Left lung (tissue), 10 donors: ENCODE measurements around the gene MFSD6. TPM values are rescaled to one million over a fixed set of nuclear protein-coding genes. Genes with fewer than 3 reads are reported as not detected.
"Not testable (repeated sequence)": the region's sequence is repeated elsewhere in the genome, so short reads cannot be mapped to it uniquely, and the experiment has no call there.

ENCODE experiments used
- ATAC-seq: fragments of 200-7000 bp; cut with Tn5 transposase; one replicate; pipeline ENCODE4 v1.9.1; 2020; ENCODE audit warnings: moderate library complexity
- DNase-seq, 4 donors: peaks; one replicate each; pipeline ENCODE4 v3.0.0-alpha.2; 2013 to 2020
- H3K27ac ChIP-seq, 2 donors: fragments of 200-600 bp; sonication (generic) in 1 of 2; one replicate each; pipeline versions ENCODE4 v1.5.0 to v1.8.0; 2020 to 2021
- H3K27me3 ChIP-seq, 2 donors: fragments of 200-600 bp; sonication (generic) in 1 of 2; one replicate each; pipeline versions ENCODE4 v1.5.0 to v1.8.0; 2020 to 2021
- H3K36me3 ChIP-seq, 2 donors: fragments of 200-600 bp; sonication (generic) in 1 of 2; one replicate each; pipeline versions ENCODE4 v1.5.0 to v1.8.0; 2020 to 2021
- H3K4me1 ChIP-seq, 2 donors: fragments of 200-600 bp; one replicate each; pipeline ENCODE4 v1.8.0; 2021
- H3K4me3 ChIP-seq, 2 donors: fragments of 200-600 bp; sonication (generic) in 1 of 2; one replicate each; pipeline versions ENCODE4 v1.5.0 to v1.8.0; 2020 to 2021; ENCODE audit warnings: mild to moderate bottlenecking in 1 of 2
- H3K9me3 ChIP-seq, 2 donors: fragments of 200-600 bp; sonication (generic) in 1 of 2; one replicate each; pipeline versions ENCODE4 v1.5.0 to v1.8.0; 2020 to 2021
- intact Hi-C, 2 donors: fragments of 100-400 bp; cut with DNase I; formaldehyde crosslinking; loops; one replicate each; pipeline versions ENCODE4 v1.11.2 to v1.14.2; 2022
- polyA plus RNA-seq, 6 donors: library from polyadenylated mRNA; unstranded; fragments of 120-200 nt; gene quantifications; one replicate each; pipeline ENCODE4 v1.2.1, GENCODE V29; 2013; ENCODE audit not compliant: insufficient read length in 6 of 6
- total RNA-seq, 2 donors: library from RNA; stranded (reverse); fragmentation: NEBNext Ultra II Directional; extraction: Animal tissue kit (Norgen Biotek cat#: 25700); gene quantifications; one replicate each; pipeline ENCODE4 v1.2.1, GENCODE V29; 2021
- TF ChIP-seq, protein P1 (sequence below), 2 donors: fragments of 200-600 bp; sonication (generic) in 1 of 2; IDR thresholded peaks; one replicate each; pipeline versions ENCODE4 v1.5.0 to v1.8.0; 2021; ENCODE audit warnings: antibody characterized with exemption in 2 of 2
- donor health status: DM: no; HTN: yes; CAD: no.
- donor health status: DM: no; HTN: no; CAD: no.

Gene MFSD6
- total and polyA plus RNA-seq, 8 donors = 21.5 to 46.6 (median 24.8) TPM

DNA sequence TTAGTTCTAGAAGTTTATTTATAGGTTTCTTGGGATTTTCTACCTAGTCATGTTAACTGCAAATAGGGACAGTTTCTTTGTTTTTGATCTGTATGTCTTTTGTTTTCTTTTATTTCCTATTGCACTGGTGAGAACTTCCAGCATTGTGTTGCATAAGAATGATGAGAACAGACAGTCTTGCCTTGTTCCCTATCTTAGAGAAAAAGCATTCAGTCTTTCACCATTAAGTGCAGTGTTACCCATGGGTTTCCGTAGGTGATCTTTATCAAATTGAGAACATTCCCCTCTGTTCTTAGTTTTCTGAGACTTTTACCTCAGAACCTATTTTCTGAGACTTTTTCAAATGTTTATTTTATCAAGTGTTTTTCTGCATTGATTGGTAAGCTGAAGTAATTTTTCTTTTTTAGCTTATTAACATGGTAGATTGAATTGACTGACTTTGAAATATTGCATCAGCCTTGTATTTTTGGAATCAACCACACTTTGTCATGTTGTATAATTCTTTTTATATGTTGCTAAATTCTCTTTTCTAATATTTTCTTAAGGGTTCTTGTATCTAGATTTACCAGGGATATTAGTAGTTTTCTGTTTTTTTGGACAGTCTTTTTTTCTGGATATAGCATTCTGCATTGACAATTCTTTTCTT is 17.2 kb downstream of the MFSD6 start:
- Histone ChIP-seq H3K36me3 (no peaks in the 10 kb centered on the region), H3K4me1 (peaks cover 0 to 16% of the 10 kb centered on the region in 2 donors), H3K4me3 (no peak overlapping the region), H3K9me3 (no peaks in the 10 kb centered on the region), H3K27ac (no peak overlapping the region), H3K27me3 (no peaks in the 10 kb centered on the region)
- intact Hi-C loops = no loop called here
- TF ChIP-seq, protein P1, sequence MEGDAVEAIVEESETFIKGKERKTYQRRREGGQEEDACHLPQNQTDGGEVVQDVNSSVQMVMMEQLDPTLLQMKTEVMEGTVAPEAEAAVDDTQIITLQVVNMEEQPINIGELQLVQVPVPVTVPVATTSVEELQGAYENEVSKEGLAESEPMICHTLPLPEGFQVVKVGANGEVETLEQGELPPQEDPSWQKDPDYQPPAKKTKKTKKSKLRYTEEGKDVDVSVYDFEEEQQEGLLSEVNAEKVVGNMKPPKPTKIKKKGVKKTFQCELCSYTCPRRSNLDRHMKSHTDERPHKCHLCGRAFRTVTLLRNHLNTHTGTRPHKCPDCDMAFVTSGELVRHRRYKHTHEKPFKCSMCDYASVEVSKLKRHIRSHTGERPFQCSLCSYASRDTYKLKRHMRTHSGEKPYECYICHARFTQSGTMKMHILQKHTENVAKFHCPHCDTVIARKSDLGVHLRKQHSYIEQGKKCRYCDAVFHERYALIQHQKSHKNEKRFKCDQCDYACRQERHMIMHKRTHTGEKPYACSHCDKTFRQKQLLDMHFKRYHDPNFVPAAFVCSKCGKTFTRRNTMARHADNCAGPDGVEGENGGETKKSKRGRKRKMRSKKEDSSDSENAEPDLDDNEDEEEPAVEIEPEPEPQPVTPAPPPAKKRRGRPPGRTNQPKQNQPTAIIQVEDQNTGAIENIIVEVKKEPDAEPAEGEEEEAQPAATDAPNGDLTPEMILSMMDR (IDR thresholded peaks at IDR 0.05) = no peak
- DNase-seq (no peak), ATAC-seq (no peak)

DNA sequence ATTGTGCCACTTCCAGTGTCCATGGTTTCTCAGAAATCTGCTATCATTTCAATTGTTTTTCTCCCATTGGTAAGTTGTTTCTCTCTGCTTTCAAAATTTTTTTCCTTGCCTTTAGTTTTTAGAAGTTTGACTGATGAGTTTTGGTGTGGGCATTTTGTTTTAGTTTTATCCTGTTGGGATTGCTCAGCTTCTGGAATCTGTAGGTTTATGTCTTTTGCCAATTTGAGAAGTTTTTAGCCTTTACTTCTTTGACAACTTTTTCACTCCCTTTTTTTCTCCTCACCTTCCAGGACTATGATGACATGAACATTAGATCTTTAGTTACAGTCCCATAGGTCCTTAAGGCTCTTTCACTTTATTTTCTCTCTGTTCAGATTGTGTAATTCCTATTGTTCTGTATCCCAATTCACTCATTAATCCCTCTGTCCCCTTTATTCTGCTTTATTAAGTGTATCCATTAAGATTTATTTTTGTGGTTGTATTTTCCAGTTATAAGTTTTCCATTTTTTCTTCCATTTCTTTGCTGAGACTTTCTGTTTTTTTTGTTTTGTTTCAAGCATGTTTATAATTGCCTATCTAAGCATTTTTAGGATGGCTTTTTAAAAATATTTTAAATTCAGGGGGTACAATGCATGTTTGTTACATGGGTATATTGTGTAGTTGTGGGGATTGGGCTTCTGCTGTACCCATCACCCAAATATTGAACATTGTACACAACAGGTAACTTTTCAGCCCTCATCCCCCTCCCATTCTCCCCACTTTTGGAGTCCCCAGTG is 17.9 kb downstream of the MFSD6 start:
- ATAC-seq (no peak), DNase-seq (no peak)
- H3K27ac ChIP-seq = no peak overlapping the region
- H3K4me3 ChIP-seq = no peak overlapping the region
- H3K4me1 ChIP-seq = peaks cover 0 to 10% of the 10 kb centered on the region in 2 donors
- no peaks in the 10 kb centered on the region for H3K9me3 ChIP-seq
- TF ChIP-seq, protein P1 (IDR thresholded peaks at IDR 0.05) = no peak
- intact Hi-C loops = no loop called here
- no peaks in the 10 kb centered on the region for H3K27me3 ChIP-seq
- H3K36me3 ChIP-seq = no peaks in the 10 kb centered on the region

- H3K27ac ChIP-seq, H3K27me3 ChIP-seq, H3K36me3 ChIP-seq, H3K4me3 ChIP-seq, DNase-seq, ATAC-seq, intact Hi-C loops, H3K4me1 ChIP-seq, H3K9me3 ChIP-seq: not testable (repeated sequence)
Observed at GRCh38 chr2:190430866-190431265, 22.7 kb downstream of the MFSD6 start.

DNA sequence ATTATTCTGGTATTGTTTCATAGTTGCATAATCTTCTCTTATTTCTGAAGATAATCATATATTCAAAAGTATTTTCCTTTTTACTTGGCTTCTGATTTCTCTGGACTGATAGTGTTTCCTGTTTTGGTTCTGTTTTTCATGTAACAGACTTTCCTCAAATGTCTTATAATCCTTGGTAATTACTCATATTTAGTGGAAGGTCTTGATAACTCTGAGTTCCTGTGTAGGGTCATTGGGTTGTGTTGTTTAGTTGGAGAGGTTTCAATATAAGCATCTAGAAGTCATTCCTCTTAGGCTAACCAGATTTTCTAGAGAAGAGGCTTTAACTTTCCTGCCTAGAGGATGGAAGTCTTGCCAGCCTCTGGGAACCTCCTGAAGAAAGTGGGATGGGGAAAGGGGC is 23.8 kb downstream of the MFSD6 start:
- no peaks in the 10 kb centered on the region for H3K9me3 ChIP-seq
- H3K4me1 ChIP-seq = no peaks in the 10 kb centered on the region
- H3K4me3 ChIP-seq = no peak overlapping the region
- no peak for DNase-seq
- peaks cover 0 to 10% of the 10 kb centered on the region in 2 donors for H3K36me3 ChIP-seq
- ATAC-seq = no peak
- H3K27me3 ChIP-seq = no peaks in the 10 kb centered on the region
- intact Hi-C loops = no loop called here
- TF ChIP-seq, protein P1 (IDR thresholded peaks at IDR 0.05) = no peak
- H3K27ac ChIP-seq = no peak overlapping the region

DNA sequence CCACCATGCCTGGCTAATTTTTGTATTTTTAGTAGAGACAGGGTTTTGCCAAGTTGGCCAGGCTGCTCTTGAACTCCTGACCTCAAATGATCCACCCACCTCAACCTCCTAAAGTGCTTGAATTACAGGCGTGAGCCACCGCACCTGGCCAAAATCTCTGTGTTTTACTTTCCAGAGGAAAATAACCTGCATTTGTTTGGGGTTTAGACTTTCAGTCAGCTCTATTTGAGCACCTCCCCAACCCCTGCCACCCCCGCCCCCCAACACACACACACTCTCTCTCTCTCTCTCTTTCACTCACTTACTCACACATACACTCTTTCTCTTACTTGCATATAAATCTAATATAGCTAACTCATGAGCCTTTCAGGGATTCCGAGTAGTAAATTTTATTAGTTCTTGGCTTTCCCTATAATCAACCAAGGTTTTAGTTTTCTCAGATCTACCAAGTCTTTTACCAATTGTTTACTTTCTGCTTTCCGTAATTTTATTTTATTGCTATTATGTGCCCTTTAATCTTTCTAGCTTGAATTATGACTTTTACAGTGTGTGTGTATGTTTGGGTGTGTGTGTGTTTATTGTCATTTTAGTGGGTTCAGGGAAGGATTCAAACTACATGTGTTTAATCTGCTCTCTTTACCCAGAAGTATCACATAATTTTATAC is 24.5 kb downstream of the MFSD6 start:
- no peaks in the 10 kb centered on the region for H3K27me3 ChIP-seq
- H3K27ac ChIP-seq = no peak overlapping the region
- DNase-seq = no peak
- H3K9me3 ChIP-seq = no peaks in the 10 kb centered on the region
- H3K4me1 ChIP-seq = no peaks in the 10 kb centered on the region
- peaks cover 0 to 17% of the 10 kb centered on the region in 2 donors for H3K36me3 ChIP-seq
- TF ChIP-seq, protein P1 (IDR thresholded peaks at IDR 0.05) = no peak
- no peak for ATAC-seq
- intact Hi-C loops = no loop called here
- H3K4me3 ChIP-seq = no peak overlapping the region
